Measurements from ENCODE around the gene GRAMD1B.

GRAMD1B gene

GRCh38 chr11:123587559-123587958 is 157.5 kb downstream of the GRAMD1B start:
- DNase-seq (ENCODE audit: low read depth in 2 of 2): no peak

GRCh38 chr11:123588117-123588863 is 158.2 kb downstream of the GRAMD1B start:
- no peak for DNase-seq (ENCODE audit: low read depth in 2 of 2)

- DNase-seq (ENCODE audit: low read depth in 2 of 2): no peak
Measured at GRCh38 chr11:123588864-123589262, 158.8 kb downstream of the GRAMD1B start.

GRCh38 chr11:123590296-123590912 is 160.3 kb downstream of the GRAMD1B start:
- no peak for DNase-seq (ENCODE audit: low read depth in 2 of 2)

- no peak for DNase-seq (ENCODE audit: low read depth in 2 of 2)
Measured at GRCh38 chr11:123593570-123593969, 163.5 kb downstream of the GRAMD1B start.

- DNase-seq (ENCODE audit: low read depth in 2 of 2): no peak
Measured at GRCh38 chr11:123594188-123594901, 164.3 kb downstream of the GRAMD1B start.

GRCh38 chr11:123594921-123595320 is 164.9 kb downstream of the GRAMD1B start:
- no peak for DNase-seq (ENCODE audit: low read depth in 2 of 2)

GRCh38 chr11:123597859-123598258 is 167.8 kb downstream of the GRAMD1B start:
- no peak for DNase-seq (ENCODE audit: low read depth in 2 of 2)

GRCh38 chr11:123601136-123601535 is 171.1 kb downstream of the GRAMD1B start:
- DNase-seq (ENCODE audit: low read depth in 2 of 2): no peak

GRCh38 chr11:123601743-123602142 is 171.7 kb downstream of the GRAMD1B start:
- DNase-seq (ENCODE audit: low read depth in 2 of 2): no peak

GRCh38 chr11:123603666-123604065 is 173.6 kb downstream of the GRAMD1B start:
- DNase-seq (ENCODE audit: low read depth in 2 of 2): no peak

GRCh38 chr11:123607781-123608180 is 177.7 kb downstream of the GRAMD1B start:
- no peak for DNase-seq (ENCODE audit: low read depth in 2 of 2)

- DNase-seq (ENCODE audit: low read depth in 2 of 2): no peak
Measured at GRCh38 chr11:123608371-123608770, 178.3 kb downstream of the GRAMD1B start.

- no peak for DNase-seq (ENCODE audit: low read depth in 2 of 2)
Measured at GRCh38 chr11:123608945-123609344, 178.9 kb downstream of the GRAMD1B start.

GRCh38 chr11:123611698-123612097 is 181.6 kb downstream of the GRAMD1B start:
- DNase-seq (ENCODE audit: low read depth in 2 of 2): no peak

GRCh38 chr11:123616505-123617198 is 186.6 kb downstream of the GRAMD1B start:
- DNase-seq (ENCODE audit: low read depth in 2 of 2): no peak

GRCh38 chr11:123622576-123622975 is 192.5 kb downstream of the GRAMD1B start:
- no peak for DNase-seq (ENCODE audit: low read depth in 2 of 2)

GRCh38 chr11:123624974-123625373 is 194.9 kb downstream of the GRAMD1B start:
- no peak for DNase-seq (ENCODE audit: low read depth in 2 of 2)

- no peak for DNase-seq (ENCODE audit: low read depth in 2 of 2)
Measured at GRCh38 chr11:123628936-123629683, 199.0 kb downstream of the GRAMD1B start.

- DNase-seq (ENCODE audit: low read depth in 2 of 2): no peak
Measured at GRCh38 chr11:123630126-123630608, 200.1 kb downstream of the GRAMD1B start.

- no peak for DNase-seq (ENCODE audit: low read depth in 2 of 2)
Measured at GRCh38 chr11:123640029-123640428, 210.0 kb downstream of the GRAMD1B start.
